ENCODE measurements around the gene AKAP13.

GRCh38 chr15:85398822-85399221, 18.4 kb downstream of the AKAP13 start:
- TF ChIP-seq CTCF (IDR thresholded peaks at IDR 0.05; ENCODE audit: low read depth, low read length) (no peak), EZH2phosphoT487 (IDR thresholded peaks at IDR 0.05; ENCODE audit: low read depth) (no peak)

Measured in OCI-LY3 (cell line).